Hypothalamus (tissue), 51 donors: ENCODE measurements around the gene PEPD.
A peak's percentile ranks its signal among the peaks of the same experiment; 100 is the strongest.

Source experiments
- DNase-seq, 51 donors: peaks; one replicate each; lab custom pipeline; 2025; lab: John Stamatoyannopoulos, UW

The PEPD gene

DNA sequence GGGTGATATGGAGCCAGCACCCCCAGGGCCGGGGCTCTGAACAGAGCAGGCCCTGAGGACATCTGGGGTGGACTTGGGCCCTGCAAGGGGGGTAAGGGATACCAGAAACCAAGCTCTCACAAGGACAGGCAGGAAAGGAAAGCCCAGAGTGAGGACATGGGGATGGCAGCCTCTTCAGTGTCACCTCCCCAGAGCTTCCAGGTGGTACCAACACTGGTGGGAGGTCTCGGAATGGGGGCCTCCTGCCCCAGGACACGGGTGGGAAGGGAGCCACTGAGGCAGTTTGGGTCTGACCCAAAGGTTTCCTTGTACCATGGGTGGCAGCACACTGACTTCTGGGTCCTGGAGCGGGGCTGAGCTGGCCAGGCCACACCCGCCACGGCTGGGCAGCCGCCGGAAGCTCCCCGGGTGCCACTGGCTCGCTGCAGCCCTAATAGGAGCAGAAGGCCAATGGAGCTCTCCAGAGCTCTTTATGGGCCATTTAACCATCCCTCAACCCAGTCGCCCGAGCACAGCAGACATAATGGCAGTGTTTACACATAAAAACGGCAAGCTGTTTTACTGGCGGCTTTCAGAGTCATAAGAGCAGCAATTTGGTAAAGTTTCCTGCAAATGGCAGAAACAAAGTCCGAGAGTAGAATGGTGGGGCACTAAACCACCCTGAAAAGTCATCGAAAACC lies 59.3 kb downstream of the PEPD start:
- DNase-seq, result no peak

DNA sequence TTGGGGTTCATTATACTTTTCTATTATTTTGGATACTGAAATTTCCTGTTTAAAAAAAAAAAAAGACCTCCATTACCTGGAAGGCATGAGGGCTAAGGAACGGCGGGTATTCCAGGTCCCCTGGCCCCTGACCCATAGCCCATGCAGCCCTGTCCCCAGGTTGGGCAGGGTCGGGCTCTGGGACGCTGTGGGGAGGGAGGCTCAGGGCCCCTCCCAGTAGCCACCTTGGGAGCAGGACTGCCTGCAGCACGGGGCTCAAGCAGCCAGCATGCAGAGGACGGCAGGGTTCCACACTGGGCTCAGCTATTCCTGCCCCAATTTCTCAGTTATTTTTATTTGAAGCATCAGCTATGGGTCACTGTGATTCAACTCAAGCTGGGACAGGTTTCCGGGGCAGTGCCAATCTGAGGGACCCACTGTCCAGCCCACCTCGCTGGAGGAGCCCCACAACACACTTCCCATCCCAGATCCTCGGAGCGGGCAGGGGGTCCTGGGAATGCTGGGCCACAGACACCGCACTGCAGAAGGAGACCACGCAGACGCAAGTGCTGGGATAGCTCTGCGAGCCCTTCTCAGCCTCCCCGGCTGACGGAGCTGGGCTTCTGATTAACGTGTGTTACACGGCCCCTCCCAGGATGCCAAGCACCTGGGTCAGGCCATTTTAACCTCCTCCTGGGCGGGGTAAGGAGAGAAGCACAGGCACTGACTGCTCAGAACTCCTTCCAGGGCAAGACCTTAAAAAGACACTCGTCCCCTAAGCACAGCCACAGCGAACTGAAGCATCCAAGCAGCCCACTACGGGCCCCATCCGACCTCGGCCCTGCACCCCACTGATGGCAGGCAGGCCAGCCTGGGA lies 60.1 kb downstream of the PEPD start:
- DNase-seq, result no peak

DNA sequence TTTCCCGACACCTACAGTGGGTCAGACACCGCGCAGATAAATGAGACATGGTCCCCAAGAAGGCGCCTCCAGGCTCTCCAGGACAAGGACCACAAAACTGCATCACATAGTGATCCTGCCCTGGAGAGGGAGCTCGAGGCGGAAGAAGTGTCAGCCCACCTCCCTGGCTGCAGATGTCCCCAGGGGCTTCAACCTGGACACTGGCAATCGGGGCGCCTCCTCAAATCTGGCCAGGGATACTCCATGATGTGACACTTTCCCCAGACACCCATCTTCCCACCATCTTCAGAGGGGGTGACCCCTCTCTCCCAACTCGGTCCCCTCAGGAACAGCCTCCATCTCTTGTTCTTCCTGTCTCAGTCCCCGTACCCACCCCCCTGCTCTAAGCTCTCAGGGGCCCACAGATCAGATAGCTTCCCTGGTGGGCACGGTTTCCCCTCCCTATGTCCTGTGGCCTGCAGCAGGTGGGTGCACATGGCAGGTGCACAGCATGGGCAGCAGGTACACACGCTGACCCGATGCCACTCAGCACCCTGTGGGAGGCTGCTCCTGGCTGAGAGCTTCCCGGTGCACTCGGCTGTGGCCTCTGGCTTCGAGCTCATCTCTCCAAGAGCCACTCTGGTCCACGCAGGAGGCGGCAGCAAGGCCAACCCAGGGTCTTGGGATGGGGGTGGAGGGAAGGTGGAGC lies 61.2 kb downstream of the PEPD start:
- no peak for DNase-seq

DNA sequence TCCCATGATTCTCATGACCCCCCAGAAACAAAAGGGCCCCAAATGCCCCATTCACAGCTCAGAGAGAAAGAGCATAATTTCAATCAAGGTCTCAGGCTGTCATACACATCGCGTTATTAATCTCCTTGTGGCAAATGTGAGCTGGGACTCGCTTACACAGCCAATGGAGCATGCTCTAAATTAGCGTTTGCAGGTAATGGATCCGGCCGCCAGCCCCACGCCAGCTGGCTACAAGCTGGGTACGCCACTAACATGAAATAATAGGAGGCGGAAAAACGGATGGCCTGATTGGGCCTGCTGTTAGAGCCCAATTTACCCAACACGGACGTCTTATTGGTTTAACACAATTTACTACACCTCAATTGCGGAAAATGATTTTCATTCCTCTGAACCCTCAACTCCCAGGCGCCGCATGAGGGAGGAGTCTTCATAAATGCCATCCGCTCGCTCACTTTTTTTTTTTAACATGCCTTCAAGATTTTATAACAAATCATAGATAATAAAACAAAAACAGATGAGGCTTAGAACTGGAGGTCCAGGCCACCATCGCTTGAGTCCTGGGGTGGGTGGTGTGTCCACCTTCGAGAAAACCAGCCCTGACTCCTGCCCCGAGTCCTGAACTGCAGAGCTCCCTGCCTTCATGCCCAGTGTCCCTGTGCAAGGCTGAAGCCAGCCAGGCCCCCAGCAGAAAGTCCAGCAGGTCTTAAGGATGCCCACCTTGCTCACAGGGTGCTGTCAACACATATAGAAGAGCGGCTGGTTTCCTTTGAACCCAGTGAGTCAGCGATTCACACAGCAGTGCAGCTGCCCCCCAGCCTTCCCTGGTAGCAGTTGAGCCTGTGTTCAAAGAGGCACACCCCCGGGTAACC lies 62.1 kb downstream of the PEPD start:
- no peak for DNase-seq

DNA sequence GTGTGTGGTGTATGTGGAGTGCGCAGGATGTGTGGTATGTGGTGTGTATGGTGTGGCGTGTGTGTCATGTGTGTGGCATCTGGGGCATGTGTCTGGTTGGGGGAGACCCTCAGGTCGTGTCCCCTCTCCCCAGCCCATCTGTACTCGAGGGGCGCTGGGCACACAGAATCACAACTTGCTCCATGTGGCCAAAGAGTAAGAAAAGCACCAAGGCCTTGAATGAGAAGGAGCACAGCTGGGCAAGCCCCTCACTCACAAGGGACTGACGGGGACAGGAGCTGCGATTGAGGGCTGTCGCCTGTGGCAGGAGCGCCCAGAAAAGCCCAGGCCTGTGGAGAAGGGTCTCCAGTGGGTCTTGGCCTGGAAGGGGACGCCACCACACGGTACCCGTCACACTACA lies 62.8 kb downstream of the PEPD start:
- DNase-seq, result no peak

DNA sequence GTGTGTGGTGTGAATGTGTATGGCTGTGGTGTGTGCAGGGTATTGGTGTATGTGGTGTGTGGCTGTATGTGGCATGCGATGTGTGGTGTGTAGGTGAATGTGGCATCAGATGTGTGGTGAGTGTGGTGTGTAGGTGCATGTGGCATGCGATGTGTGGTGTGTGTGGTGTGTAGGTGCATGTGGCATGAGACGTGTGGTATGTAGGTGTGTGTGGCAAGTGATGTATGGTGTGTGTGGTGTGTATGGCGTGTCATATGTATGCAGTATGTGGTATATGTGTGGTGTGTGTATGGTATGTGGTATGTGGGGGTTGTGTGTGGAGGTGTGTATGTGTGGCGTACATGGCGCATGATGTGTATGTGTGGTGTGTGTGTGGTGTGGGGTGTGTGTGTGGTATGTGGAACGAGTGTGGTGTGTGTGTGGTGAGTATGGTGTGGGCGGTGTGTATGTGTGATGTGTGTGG lies 63.4 kb downstream of the PEPD start:
- no peak for DNase-seq

DNA sequence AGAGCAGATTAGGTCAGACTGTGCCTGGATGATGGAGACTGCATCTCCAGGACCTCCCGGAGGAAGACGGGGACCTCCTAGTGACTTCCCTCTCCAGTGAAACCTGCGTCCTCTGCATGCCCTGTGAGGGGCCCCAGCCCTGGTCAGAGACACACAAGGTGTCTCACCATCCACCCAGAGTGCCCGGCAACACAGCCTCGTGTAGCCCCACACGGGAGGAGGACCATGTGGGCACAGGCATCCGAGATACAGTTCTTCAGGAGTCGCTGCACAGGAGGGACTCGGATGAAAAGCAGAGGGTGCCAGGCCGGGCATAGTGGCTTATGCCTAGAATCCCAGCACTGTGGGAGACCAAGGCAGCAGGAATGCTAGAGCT lies 64.8 kb downstream of the PEPD start:
- no peak for DNase-seq

DNA sequence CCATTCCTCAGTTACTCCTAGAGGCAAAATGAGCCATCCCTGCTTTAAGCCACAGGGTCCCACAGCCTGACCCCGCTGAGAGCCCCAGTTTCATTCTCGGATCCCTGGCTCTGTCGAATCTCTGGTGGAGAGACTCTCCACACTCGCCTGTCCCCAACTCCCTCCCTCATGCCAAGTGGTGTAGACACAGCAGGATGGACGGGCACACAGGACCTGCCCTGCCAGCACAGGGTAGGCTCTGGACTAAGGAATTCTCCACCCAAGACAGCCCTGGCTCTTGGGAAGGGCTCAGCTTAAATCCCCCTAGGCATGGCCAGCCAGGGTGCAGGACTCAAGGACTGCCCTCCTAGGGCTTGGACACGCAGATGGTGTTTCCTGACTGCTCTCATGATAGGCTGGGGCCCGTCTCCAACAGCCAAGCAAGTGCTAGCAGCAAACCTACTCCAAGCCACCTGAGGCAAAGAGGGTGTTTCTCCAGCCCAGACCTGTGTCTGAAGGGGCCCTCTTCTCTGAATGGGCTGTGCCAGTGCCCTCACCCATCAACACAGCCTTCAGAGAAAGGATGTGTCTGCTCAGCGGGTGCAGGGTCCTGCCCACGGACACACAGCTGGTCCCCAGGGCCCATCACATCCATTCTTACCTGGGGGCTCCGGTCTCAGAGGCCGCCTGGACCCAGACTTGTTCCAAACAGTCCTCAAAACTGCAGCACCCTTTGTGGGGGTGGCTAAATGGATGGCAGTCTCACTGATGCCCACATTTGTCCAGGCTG lies 65.3 kb downstream of the PEPD start:
- no peak for DNase-seq

DNA sequence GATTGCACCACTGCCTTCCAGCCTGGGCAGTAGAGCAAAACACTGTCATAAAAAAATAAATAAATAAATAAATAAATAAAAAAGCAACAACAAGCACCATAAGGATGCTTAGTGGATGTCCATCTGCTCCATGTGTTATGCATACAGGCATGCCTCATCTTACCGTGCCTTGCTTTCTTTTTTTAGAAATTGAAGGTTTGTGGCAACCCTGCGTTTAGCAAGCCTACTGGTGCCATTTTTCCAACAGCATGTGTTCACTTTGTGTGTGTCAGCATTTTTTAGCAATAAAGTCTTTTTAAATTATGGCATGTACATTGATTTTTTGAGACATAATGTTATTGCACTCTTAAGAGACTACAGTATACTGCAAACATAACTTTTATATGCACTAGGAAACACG lies 68.3 kb downstream of the PEPD start:
- DNase-seq, result no peak

DNA sequence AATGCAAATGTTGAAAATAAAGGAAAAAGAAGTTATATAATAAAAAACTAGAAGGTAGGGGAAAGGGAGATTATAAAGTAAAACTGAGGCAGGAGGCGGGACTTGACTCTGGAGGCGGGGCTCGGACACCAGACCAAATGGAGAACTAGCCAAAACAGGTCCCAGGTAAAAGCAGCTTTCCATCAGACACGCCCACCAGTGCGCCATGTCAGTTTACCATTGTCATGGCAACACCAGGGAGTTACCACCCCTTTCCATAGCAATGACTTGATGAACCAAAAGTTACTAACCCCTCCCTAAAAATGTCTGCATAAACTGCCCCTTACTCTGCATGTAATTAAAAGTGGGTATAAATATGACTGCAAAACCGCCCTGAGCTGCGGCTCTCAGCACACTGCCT lies 70.9 kb downstream of the PEPD start:
- no peak for DNase-seq

DNA sequence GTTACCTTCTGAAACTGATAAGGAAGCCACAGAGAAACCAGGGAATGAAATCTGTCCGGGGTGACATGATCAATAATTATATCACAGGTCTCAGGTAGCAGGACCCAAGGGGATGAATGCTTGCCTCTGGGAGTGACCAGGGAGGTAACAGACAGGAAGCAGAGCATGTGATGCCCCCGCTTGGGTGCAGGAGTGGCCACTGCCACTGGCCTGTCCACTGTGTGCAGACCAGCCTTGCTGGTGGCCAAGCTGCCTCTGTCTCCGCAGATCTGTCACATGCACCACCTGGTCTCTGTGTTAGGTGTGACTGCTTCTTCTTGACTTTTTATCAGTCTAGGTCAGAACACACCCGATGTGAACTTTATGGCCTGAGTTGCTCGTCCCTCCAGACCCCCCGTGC lies 71.8 kb downstream of the PEPD start:
- no peak for DNase-seq

DNA sequence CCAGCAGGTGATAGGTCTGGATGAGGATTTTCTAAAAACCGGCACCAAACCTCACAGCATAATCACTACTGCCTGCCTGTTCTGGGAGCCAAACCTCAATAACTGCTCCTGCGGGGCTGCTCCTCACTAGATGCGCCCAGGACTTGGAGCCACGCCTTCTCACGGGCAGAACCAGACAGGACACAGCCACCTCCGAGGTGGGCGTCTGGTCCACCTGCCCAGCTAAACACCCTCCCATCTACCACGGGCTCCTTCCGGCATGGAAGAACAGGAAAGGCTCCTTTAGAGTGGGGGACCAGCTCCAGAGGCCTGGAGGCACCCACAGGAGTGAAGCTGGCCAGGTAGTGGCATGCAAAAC lies 73.5 kb downstream of the PEPD start:
- DNase-seq, result no peak

DNA sequence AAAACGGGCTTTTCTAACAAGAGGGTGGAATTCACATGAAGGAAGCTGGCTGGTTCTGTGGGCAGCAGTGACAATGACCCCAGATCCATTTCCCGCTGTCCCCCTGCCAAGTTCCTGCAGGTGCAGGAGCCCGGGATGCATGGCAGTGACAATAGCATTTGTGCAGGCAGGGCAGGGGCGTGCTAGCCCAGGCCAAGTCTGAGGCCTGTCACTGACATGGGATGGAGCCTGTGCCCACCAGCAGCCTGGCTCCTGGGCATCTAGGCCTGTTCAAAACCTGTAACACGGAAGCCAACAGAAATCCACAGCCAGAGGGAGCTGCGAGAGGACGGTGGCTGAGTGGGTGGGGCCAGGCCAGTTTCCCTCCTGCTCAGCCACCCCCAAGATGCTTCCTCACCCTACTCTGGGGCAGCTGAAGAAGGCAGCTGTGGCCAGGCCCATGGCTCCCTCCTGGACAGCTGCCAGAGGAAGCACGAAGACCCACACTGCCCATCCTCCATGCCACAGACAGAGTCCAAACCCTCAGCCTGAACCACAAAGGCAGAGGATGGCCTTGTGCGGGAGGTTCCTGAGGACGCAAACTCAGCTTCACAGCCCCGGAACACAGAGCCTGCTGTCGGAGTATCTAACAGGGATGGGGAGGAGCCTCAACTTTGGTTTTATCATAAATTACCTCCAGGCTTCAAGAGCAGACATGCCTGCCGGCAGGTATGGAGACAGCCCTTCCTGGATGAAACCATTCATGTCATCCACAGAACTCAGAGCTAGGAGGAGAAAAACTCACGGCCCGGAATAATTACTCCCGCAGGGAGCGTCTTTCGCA lies 74.0 kb downstream of the PEPD start:
- peak in 3 of 51 donors; percentile 11 to 20 (median 13) for DNase-seq

DNA sequence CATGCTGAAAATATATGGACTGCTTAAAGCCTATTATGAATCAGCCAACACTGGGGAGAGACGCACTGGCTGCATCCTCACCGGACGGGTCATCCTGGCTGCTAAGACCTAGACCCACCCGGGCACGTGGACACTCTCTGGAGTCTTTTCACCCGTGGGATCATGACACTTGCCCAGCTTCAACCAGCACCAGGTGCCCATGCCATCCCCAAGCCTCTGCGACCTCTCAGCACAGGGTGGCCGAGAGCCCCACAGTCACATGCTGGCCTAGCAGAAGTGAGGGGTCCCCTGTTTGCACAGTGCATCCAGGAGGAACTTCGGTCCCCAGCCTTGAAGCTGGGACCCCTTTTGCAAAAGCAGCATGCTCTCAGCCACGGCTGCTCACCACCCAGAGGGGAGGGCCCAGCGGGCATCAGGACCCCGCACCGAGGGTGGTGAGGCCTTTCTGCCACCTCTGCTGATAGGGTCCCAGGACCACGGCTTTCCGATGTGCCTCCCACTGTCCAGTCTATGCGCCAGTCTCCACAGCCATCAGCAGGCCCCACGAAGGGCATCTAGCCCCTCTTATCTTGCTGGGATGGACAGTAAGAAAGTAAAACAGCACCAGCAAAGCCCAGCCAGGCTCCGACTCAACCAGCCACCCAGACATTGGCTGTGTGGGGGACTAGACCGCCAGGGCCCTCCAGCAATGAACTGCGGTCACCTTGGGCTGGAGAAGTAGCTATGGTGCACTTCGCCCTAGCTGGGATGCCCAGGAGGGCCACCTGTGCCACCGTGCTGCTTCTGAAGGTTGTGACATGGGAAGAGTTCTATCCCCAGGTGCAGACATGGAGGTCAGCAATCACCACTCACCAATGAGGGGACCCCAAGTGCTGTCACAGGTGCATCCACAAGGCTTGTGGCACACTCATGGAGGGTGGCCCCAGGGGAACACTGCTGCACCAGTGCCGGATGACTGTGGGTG lies 75.0 kb downstream of the PEPD start:
- no peak for DNase-seq

DNA sequence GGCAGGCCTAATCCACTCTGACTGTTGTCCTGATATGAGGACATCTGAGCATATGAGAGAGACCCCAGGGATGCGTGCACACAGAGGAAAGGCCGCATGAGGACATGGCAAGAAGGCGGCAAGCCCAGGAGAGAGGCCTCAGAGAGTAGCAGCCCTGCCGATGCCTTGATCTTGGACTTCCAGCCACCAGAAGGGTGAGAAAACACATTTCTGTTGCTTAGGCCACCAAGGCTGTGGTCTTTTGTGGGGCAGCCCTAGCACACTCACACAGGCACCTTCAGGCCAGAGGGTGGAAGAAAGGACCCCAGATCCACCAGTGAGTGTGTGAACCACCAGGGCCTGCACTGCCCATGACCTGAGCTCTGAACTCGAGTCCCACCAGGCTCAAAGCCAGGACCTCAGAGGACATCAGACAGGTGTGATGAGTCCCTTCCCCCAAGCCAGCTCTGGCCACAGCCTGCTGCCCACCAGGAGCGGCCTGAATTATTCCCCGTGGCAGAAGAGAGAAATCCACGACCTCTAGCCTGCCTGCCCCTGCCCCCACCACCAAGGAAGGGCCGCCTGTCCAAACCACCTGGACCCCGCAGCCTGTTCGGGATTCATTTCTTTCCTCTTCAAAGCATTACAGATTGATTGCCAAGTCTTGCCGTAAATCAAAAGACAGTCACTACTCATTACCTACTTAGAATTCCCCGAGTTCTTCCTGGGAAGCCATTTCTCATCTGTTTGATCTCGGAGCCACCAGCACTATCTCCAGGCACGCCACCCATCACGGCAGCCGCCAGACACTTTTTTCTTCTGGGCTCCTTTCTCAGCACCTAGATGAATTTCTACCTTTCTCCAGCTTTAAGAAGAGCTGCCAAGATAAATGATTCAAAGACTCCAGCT lies 75.9 kb downstream of the PEPD start:
- DNase-seq, result no peak

DNA sequence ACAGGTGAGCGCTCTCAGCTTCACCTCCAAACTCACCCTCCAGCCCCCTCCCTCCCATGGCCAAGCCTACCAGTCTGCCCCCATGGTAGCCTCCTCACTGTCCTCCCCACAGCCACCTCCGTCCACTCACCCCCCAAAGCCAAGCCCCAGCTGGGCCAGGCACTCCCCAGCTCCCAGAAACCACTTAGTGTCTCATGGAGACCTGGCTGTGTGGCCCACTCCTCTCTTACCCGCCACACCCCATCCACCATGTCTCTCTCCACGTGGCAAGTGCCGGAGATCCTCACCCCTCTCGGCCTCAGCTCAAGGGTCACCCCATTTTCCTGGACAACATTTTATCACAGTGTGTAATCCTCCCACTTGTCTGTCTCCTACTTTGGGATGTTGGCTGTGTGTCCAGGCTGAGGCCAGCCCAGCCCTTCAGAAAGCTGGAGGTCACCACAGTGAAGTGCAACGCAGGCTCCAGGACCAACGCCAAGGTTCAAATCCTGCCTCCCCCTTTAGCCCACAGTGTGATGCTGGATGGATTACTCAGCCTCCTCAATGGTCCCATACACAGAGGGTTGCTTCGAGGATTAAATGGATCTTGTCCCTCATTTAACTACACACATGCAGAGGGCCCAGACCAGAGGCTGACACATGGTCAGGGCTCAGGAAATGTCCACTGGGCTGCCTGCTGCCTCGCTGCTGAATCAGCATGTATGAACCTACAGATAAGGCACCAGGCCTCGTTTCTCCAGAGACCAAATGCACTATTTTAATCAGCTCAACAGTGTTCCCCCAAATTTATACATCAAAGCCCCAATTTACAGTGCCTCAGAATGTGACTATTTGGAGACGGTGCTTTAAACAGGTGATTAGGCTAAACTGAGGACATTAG lies 76.8 kb downstream of the PEPD start:
- DNase-seq, result no peak
